ENCODE results near the gene PRSS23. TPM values are rescaled to one million over a fixed set of nuclear protein-coding genes. Genes with fewer than 3 reads are reported as not detected.

PRSS23 gene
- total and polyA plus RNA-seq, 10 of the 15 experiments (the other 5 are each of a cell fraction or from before 2014, with no cell fraction given): 0.03 to 0.39 (median 0.16) TPM; not detected in 5

DNA sequence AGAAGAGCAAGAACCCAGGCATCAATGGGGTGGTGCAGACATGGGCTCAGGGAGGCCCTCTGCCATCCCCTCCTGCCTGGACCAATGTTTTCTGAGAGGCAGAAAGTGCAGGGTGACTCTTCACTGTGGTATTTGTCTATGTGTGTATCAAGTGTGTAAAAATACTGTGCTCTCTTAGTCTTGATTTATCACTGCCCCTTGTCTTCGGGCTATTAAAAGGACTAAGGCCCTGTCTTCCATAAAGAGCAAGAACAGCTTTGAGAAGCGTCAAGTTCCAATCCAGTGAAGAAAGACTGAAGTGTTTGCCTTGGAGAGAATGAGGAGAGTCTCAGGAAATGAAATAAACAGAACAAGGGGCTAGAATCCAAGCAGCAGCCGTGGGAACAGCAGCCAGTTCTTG lies 14.4 kb downstream of the PRSS23 start:
- ChIA-PET POLR2A (no interaction called here), SMC1A (ENCODE audit: uncharacterized antibody, unreplicated experiment) (interaction anchor here (1.0 to 1.7 kb wide), 2 partner anchors 9 to 358 kb away, joined by 3 to 5 read pairs; no protein-coding TSS in a partner anchor), CTCF (interaction anchor here (1.0 to 3.7 kb wide), 4 partner anchors 9 to 358 kb away, joined by 3 to 33 read pairs (median 5); no protein-coding TSS in a partner anchor), RAD21 (ENCODE audit: unreplicated experiment) (interaction anchor here (1.2 kb wide), 1 partner anchor 357 kb away, joined by 4 read pairs; no protein-coding TSS in a partner anchor)
- H3K9ac ChIP-seq (ENCODE audit: control insufficient read depth, insufficient read depth, low read length): no peak overlapping the region
- in situ Hi-C loops (cut with MboI) (loop anchor here (5.0 to 25.0 kb wide), 4 partner anchors 200 to 1227 kb away; partner anchors contain the start of gene CCDC83), intact Hi-C loops (cut with micrococcal nuclease; ENCODE audit: unreplicated experiment) (loop anchor here (5.0 kb wide), 2 partner anchors 207 to 957 kb away; partner anchors contain the start of gene CCDC83)
- no peaks in the 10 kb centered on the region for H3K79me2 ChIP-seq (ENCODE audit: control insufficient read depth, insufficient read depth, low read length)
- no peak overlapping the region for H3K27ac ChIP-seq (ENCODE audit: control insufficient read depth, insufficient read depth)
- H3K9me3 ChIP-seq (replicated peaks; ENCODE audit: control insufficient read depth, insufficient read depth, low read length): no peaks in the 10 kb centered on the region
- ATAC-seq (no peak), DNase-seq (ENCODE audit: low read depth, low spot score) (no peak), FAIRE-seq (no peak)
- no peak overlapping the region for H2AFZ ChIP-seq (ENCODE audit: control insufficient read depth, low read depth, low read length)
- BruUV-seq (replicated peaks): no TSS peak
- H3K4me2 ChIP-seq (ENCODE audit: control insufficient read depth, insufficient read depth): no peak overlapping the region
- H4K20me1 ChIP-seq (ENCODE audit: control insufficient read depth, insufficient read depth): no peaks in the 10 kb centered on the region
- no peak for TF ChIP-seq GABPA (IDR thresholded peaks at IDR 0.05; ENCODE audit: low read depth)
- TF ChIP-seq SREBF1 (IDR thresholded peaks at IDR 0.05; ENCODE audit: low read length): no peak
- TF ChIP-seq, protein P1, sequence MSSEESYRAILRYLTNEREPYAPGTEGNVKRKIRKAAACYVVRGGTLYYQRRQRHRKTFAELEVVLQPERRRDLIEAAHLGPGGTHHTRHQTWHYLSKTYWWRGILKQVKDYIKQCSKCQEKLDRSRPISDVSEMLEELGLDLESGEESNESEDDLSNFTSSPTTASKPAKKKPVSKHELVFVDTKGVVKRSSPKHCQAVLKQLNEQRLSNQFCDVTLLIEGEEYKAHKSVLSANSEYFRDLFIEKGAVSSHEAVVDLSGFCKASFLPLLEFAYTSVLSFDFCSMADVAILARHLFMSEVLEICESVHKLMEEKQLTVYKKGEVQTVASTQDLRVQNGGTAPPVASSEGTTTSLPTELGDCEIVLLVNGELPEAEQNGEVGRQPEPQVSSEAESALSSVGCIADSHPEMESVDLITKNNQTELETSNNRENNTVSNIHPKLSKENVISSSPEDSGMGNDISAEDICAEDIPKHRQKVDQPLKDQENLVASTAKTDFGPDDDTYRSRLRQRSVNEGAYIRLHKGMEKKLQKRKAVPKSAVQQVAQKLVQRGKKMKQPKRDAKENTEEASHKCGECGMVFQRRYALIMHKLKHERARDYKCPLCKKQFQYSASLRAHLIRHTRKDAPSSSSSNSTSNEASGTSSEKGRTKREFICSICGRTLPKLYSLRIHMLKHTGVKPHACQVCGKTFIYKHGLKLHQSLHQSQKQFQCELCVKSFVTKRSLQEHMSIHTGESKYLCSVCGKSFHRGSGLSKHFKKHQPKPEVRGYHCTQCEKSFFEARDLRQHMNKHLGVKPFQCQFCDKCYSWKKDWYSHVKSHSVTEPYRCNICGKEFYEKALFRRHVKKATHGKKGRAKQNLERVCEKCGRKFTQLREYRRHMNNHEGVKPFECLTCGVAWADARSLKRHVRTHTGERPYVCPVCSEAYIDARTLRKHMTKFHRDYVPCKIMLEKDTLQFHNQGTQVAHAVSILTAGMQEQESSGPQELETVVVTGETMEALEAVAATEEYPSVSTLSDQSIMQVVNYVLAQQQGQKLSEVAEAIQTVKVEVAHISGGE (CRISPR knock-in tag; IDR thresholded peaks at IDR 0.05): no peak
- TF ChIP-seq, protein P2, sequence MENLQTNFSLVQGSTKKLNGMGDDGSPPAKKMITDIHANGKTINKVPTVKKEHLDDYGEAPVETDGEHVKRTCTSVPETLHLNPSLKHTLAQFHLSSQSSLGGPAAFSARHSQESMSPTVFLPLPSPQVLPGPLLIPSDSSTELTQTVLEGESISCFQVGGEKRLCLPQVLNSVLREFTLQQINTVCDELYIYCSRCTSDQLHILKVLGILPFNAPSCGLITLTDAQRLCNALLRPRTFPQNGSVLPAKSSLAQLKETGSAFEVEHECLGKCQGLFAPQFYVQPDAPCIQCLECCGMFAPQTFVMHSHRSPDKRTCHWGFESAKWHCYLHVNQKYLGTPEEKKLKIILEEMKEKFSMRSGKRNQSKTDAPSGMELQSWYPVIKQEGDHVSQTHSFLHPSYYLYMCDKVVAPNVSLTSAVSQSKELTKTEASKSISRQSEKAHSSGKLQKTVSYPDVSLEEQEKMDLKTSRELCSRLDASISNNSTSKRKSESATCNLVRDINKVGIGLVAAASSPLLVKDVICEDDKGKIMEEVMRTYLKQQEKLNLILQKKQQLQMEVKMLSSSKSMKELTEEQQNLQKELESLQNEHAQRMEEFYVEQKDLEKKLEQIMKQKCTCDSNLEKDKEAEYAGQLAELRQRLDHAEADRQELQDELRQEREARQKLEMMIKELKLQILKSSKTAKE (IDR thresholded peaks at IDR 0.05; ENCODE audit: low read depth, poor library complexity, severe bottlenecking): no peak
- TF ChIP-seq MEF2A (IDR thresholded peaks at IDR 0.05; ENCODE audit: insufficient read depth, low read depth, low read length): no peak
- H3K27me3 ChIP-seq (replicated peaks in 1 of 2; ENCODE audit: control insufficient read depth in 2 of 2, insufficient read depth in 2 of 2, low read length in 1 of 2): no peaks in the 10 kb centered on the region; a peak in 2 of 4 replicates
- H3K4me1 ChIP-seq (ENCODE audit: control insufficient read depth, insufficient read depth, low read length): no peaks in the 10 kb centered on the region
- WGBS (ENCODE audit: insufficient coverage, insufficient replicate concordance, low lambda C conversion rate, missing lambda C conversion rate): 14% methylated on average over 3 of the region's 3 CpGs
- no peak overlapping the region for H3K4me3 ChIP-seq
- H3K36me3 ChIP-seq (ENCODE audit: control insufficient read depth in 2 of 2, insufficient read depth in 2 of 2, low read length in 1 of 2): no peaks in the 10 kb centered on the region
